ENCODE measurements around the gene ZNF559. TPM values are rescaled to one million over a fixed set of nuclear protein-coding genes. Genes with fewer than 3 reads are reported as not detected.
A peak's percentile ranks its signal among the peaks of the same experiment; 100 is the strongest.

Gene ZNF559
- total RNA-seq, 1 experiment from 2014 or later, result 15.1 TPM

- Mint-ChIP-seq H3K27ac (peak overlapping the region; percentile 96), H3K4me1 (peaks cover 4% of the 10 kb centered on the region; the same call in 1 of the 2 replicates), H3K27me3 (ENCODE audit: low read depth) (peaks cover 10% of the 10 kb centered on the region), H3K9me3 (peaks cover 47% of the 10 kb centered on the region), H3K36me3 (peaks cover 44% of the 10 kb centered on the region), H3K4me3 (peak overlapping the region; percentile 82)
- ATAC-seq (peak; percentile 63), DNase-seq (ENCODE audit: low spot score) (peak; percentile 36)
- TF ChIP-seq EMX1 (CRISPR knock-in tag; IDR thresholded peaks at IDR 0.05), result no peak
- TF ChIP-seq NFYB (CRISPR knock-in tag; conservative IDR thresholded peaks at IDR 0.05; ENCODE audit: low read depth), result peak; percentile 60
- ChIA-PET CTCF (interaction anchor here (0.6 to 1.2 kb wide), 2 partner anchors 11 to 112 kb away, joined by 3 to 4 read pairs; partner anchors contain the start of gene ZNF266), POLR2A (no interaction called here)
Measured at GRCh38 chr19:9323557-9323918, 441 bp upstream of the ZNF559 start.

GRCh38 chr19:9324584-9324962 is 594 bp downstream of the ZNF559 start:
- peak overlapping the region; percentile 63; the same call in 1 of the 2 replicates for H3K27ac Mint-ChIP-seq
- TF ChIP-seq TCF7 (CRISPR knock-in tag; IDR thresholded peaks at IDR 0.05; ENCODE audit: low read depth) (no peak), FOXP4 (CRISPR knock-in tag; IDR thresholded peaks at IDR 0.05) (no peak), E2F1 (CRISPR knock-in tag; IDR thresholded peaks at IDR 0.05) (no peak), AFF4 (CRISPR knock-in tag; IDR thresholded peaks at IDR 0.05; ENCODE audit: borderline replicate concordance) (no peak), MXD4 (CRISPR knock-in tag; IDR thresholded peaks at IDR 0.05; ENCODE audit: borderline replicate concordance) (no peak), PRRX2 (CRISPR knock-in tag; IDR thresholded peaks at IDR 0.05) (no peak), TEAD1 (CRISPR knock-in tag; IDR thresholded peaks at IDR 0.05) (no peak), TEAD4 (CRISPR knock-in tag; IDR thresholded peaks at IDR 0.05) (no peak), CREB1 (CRISPR knock-in tag; IDR thresholded peaks at IDR 0.05) (no peak), STAT6 (CRISPR knock-in tag; conservative IDR thresholded peaks at IDR 0.05; ENCODE audit: low read depth) (no peak), ZNF396 (CRISPR knock-in tag; IDR thresholded peaks at IDR 0.05; ENCODE audit: borderline replicate concordance) (no peak), ZNF219 (CRISPR knock-in tag; IDR thresholded peaks at IDR 0.05; ENCODE audit: borderline replicate concordance) (no peak), TP53 (CRISPR knock-in tag; IDR thresholded peaks at IDR 0.05) (no peak), USF1 (CRISPR knock-in tag; IDR thresholded peaks at IDR 0.05) (no peak)
- TF ChIP-seq, protein P1, sequence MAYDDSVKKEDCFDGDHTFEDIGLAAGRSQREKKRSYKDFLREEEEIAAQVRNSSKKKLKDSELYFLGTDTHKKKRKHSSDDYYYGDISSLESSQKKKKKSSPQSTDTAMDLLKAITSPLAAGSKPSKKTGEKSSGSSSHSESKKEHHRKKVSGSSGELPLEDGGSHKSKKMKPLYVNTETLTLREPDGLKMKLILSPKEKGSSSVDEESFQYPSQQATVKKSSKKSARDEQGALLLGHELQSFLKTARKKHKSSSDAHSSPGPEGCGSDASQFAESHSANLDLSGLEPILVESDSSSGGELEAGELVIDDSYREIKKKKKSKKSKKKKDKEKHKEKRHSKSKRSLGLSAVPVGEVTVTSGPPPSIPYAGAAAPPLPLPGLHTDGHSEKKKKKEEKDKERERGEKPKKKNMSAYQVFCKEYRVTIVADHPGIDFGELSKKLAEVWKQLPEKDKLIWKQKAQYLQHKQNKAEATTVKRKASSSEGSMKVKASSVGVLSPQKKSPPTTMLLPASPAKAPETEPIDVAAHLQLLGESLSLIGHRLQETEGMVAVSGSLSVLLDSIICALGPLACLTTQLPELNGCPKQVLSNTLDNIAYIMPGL (CRISPR knock-in tag; IDR thresholded peaks at IDR 0.05), result no peak
- TF ChIP-seq, protein P2, sequence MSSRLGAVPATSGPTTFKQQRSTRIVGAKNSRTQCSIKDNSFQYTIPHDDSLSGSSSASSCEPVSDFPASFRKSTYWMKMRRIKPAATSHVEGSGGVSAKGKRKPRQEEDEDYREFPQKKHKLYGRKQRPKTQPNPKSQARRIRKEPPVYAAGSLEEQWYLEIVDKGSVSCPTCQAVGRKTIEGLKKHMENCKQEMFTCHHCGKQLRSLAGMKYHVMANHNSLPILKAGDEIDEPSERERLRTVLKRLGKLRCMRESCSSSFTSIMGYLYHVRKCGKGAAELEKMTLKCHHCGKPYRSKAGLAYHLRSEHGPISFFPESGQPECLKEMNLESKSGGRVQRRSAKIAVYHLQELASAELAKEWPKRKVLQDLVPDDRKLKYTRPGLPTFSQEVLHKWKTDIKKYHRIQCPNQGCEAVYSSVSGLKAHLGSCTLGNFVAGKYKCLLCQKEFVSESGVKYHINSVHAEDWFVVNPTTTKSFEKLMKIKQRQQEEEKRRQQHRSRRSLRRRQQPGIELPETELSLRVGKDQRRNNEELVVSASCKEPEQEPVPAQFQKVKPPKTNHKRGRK (CRISPR knock-in tag; IDR thresholded peaks at IDR 0.05; ENCODE audit: borderline replicate concordance), result no peak

More at GRCh38 chr19:9324584-9324962, 594 bp downstream of the ZNF559 start:
- peaks cover 10% of the 10 kb centered on the region for H3K27me3 Mint-ChIP-seq (ENCODE audit: low read depth)
- H3K4me1 Mint-ChIP-seq, result peaks cover 4% of the 10 kb centered on the region; the same call in 1 of the 2 replicates
- no peak for ATAC-seq
- DNase-seq (ENCODE audit: low spot score), result no peak
- peaks cover 52% of the 10 kb centered on the region for H3K36me3 Mint-ChIP-seq
- H3K9me3 Mint-ChIP-seq, result peaks cover 55% of the 10 kb centered on the region
- peak overlapping the region; percentile 82 for H3K4me3 Mint-ChIP-seq
- ChIA-PET CTCF (no interaction called here), POLR2A (no interaction called here)

All from WTC11 (cell line).